Non-pigmented ciliary epithelial cell (primary cell): ENCODE measurements around the gene LTO1.

Experiments used
- DNase-seq: peaks from one replicate; pipeline ENCODE4 v3.0.0-alpha.2; 2010; ENCODE audit warnings: low read depth

Gene LTO1

DNA sequence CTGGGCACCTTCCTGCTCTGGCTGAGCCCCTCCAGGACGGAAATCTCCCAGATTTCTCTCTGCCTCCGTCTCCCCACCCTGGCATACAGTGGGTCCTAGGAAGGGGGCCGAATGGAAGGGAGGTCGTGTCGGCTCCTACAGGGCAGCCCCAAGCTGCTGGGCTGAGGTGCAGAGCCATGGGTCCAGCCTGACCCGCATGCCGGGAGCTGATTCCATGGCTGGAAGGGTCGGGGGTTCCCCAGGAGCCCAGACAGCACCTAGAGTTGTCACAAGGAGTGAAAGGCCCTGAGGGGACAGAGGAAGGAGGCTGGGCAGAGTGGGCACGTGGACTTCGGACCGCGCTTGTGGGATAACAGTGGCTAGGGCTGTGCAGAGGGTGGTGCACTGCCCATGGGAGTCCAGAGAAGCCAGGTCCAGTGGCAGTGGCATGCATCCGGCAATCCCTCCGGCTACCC, 17.7 kb downstream of the LTO1 start:
- no peak for DNase-seq

DNA sequence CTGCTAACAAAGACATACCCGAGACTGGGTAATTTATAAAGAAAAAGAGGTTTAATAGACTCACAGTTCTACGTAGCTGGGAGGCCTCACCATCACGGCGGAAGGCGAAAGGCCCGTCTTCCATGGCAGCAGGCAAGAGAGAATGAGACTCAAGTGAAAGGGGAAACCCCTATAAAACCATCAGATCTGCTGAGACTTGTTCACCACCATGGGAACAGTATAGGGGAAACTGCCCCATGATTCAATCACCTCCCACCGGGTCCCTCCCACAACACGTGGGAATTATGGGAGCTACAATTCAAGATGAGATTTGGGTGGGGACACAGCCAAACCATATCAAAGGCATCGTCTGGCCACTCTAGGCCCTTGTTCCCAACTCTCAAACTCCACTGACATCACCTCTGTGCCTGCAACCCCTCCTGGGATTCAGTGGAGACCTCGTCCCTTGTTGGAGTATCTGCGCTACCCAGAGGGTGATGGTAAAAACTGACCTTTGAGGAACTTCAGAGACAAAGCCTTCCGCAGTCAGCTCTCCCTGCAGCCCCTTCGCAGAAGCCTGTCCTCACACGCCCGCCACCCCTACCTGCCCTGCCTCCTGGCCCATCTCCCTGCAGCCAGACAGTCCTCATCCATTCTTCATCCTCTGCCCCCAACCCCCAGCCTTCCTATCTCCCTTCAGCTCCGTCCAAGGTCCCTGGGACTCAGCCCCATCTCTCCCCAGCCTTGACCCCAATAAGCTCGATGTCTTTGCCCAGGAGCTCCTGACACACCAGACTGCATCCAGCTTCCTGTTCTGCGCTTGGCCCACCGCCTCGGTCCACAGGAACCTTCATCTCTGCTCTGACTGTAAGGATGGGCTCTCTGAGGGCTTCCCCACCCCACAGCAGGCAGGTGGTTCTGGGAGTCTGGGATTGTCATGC, 18.4 kb downstream of the LTO1 start:
- no peak for DNase-seq

DNA sequence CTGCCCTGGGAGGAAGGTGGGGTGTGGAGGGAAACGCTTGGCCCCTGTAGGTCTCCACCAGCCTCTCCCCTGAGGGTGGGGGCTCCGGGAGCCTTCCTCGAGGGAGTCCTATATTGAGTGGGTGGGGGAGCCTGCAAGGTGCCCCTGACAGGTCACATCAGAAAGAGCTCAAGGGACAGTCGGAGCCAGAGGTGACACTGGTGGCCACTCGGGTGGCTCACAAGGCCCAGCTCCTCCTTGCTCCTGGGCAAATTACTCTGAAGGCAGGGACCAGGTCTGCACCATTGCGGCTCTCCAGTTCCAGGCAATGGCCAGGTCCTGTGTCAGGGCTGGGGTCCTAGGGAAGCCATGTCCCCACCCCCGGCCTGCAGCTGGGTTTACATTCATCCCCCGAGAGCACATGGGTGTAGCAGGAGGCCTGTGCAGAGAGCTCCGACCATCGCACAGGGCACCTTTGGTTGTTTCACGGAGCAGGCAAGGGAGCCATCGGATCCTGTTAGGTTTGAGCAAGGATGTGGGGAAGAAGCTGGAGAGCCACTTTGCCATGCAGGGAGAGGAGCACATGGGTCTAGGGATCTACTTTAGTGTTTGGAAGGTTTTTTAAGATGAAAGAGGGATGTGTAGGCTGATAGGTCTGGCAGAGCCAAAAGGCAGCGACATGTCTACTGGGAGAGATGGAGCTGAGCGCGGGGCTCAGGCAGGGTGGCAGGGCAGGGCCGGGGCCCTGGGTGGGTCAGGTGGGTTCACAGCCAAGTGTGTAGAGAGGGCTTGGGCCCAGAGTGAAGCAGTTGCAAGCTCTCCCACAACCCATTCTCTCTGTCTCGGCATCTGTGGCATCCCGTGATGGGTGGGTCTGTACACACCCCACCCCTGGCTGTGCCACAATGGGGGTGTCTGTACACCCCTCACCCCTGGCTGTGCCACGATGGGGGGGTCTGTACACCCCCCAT, 19.4 kb downstream of the LTO1 start:
- no peak for DNase-seq

DNA sequence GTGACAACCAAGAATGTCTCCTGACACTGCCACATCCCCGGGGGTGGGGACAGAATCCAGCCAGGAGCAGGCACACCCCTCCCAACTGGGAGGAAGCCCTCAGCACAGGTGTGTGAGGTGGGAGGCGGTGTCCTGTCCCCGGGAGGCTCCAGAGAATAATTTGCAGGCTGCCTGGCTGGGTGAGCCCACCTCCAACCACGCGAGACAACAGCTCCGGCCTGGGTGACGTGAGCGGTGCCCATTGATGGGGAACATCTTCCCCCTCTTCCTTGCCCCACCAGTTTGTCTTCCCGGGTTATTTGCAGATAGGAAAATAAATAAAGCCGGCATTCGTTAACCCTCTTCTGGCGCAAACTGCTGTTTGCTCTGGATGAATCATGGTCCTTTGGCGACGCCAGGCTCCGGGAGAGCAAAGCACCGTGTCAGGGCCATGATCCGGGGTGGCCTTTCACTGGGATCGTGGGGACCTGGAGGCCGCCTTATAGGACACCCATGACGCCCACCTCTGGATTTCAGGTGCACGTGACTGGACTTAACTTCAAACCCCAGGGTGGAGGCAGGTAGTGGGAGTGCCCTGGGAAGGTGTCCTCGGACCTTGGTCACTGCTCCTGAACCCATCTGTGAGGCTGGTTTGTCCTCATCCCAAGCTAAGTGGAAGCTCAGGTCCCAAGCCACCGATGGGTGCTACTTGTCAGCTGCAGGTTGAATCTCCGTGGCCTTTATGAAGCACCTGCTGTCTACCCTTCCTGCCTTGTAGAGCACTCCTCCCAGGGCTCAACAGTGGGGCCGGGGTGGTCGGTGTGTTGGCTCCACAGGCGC, 20.3 kb downstream of the LTO1 start:
- DNase-seq: no peak

DNA sequence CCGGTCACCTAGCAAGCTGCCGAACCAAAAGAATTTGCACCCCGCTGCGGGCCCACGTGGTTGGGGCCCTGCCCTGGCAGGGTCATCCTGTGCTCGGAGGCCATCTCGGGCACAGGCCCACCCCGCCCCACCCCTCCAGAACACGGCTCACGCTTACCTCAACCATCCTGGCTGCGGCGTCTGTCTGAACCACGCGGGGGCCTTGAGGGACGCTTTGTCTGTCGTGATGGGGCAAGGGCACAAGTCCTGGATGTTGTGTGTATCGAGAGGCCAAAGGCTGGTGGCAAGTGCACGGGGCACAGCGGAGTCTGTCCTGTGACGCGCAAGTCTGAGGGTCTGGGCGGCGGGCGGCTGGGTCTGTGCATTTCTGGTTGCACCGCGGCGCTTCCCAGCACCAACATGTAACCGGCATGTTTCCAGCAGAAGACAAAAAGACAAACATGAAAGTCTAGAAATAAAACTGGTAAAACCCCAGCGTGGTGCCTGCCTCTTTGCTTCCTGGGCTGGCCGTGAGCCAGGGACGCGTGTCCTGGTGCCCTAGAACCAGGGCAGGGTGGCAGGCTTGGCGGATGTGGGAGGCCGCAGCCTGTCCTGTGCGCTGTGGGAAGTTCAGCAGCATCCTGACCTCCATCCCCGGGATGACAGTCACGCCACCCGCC, 21.0 kb downstream of the LTO1 start:
- DNase-seq: no peak

DNA sequence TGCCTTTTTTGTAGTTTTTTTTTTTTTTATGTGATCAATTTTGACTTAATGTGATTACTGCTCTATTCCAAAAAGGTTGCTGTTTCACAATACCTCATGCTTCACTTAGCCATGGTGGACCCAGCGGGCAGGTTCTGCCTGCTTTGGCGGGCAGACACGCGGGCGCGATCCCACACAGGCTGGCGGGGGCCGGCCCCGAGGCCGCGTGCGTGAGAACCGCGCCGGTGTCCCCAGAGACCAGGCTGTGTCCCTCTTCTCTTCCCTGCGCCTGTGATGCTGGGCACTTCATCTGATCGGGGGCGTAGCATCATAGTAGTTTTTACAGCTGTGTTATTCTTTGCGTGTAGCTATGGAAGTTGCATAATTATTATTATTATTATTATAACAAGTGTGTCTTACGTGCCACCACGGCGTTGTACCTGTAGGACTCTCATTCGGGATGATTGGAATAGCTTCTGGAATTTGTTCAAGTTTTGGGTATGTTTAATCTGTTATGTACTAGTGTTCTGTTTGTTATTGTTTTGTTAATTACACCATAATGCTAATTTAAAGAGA, 21.7 kb downstream of the LTO1 start:
- no peak for DNase-seq

DNA sequence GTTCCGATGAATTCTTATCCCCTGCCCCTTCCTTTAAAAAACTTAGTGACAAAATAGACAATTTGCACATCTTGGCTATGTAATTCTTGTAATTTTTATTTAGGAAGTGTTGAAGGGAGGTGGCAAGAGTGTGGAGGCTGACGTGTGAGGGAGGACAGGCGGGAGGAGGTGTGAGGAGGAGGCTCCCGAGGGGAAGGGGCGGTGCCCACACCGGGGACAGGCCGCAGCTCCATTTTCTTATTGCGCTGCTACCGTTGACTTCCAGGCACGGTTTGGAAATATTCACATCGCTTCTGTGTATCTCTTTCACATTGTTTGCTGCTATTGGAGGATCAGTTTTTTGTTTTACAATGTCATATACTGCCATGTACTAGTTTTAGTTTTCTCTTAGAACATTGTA, 22.2 kb downstream of the LTO1 start:
- no peak for DNase-seq

DNA sequence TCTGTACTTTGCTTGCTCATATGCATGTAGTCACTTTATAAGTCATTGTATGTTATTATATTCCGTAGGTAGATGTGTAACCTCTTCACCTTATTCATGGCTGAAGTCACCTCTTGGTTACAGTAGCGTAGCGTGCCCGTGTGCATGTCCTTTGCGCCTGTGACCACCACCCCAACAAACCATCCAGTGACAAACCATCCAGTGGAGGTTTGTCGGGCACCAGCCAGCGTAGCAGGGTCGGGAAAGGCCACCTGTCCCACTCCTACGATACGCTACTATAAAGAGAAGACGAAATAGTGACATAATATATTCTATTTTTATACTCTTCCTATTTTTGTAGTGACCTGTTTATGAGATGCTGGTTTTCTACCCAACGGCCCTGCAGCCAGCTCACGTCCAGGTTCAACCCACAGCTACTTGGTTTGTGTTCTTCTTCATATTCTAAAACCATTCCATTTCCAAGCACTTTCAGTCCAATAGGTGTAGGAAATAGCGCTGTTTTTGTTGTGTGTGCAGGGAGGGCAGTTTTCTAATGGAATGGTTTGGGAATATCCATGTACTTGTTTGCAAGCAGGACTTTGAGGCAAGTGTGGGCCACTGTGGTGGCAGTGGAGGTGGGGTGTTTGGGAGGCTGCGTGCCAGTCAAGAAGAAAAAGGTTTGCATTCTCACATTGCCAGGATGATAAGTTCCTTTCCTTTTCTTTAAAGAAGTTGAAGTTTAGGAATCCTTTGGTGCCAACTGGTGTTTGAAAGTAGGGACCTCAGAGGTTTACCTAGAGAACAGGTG, 23.1 kb downstream of the LTO1 start:
- DNase-seq: no peak

DNA sequence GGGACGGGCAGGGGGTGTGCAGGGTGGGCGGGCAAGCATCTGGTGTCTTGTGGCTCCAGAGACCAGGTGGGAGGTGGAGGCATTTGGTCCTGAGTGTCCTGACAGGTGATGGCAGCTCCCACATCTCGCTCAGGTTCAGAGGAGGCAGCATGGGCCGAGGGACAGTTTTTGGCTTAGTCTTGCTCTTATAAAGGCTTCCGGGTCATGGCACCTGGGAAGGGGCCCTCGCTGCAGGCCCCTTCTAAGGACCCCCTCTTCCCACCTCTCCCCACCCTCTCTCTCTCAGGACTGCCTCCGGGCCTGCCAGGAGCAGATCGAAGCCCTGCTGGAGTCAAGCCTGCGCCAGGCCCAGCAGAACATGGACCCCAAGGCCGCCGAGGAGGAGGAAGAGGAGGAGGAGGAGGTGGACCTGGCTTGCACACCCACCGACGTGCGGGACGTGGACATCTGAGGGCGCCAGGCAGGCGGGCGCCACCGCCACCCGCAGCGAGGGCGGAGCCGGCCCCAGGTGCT, 24.3 kb downstream of the LTO1 start:
- no peak for DNase-seq

DNA sequence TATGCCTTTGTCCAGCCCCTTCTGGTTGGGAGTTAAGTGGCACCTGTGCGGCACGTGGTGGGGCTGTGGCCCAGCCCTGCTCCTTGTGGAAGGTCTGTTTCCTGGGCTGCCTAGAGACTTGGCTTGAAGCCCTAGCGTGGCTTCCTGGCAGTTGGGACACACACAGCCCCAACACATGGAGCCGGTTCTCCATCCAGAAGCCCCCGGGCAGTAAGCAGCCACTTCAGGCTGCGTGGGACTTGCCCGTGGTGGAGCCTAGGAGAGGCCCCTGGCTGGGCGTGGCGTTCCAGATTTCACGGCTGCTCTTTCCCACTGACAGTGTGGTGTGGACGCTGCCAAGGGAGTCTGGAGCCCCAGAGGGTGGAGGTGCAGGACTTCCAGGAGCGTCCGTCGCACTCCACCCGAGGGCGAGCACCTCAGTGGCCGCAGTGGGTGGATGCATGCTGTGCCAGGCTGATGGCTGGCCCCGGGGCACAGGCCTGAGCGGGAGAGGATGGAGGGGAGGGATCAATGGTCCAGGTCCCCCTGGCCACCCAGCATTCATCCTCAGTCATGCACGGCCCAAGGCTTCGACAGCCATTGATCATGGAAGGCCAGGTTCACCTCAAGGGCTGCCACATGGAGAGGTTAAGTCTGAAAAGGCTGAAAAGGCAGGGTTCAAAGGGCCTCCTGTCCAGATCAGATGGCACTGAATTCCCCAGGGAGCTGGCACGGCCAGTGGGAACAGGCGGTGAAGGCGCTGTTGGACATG, 24.9 kb downstream of the LTO1 start:
- no peak for DNase-seq

DNA sequence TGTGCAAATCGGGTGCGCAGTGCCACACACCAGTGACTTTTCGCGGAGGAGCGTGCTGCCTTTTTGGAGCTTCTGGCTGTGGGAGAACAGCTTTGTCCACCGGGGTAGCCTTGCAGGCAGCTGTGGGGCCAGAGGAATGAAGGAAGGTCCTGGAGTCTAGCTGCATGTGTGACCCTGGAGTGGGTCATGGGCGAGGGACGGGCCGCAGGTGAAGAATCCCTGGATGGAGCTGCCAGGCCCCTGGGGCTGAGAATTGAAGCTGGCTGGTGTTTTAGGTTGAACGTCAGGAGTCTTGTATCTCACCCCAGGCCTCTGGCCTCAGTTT, 25.6 kb downstream of the LTO1 start:
- no peak for DNase-seq

DNA sequence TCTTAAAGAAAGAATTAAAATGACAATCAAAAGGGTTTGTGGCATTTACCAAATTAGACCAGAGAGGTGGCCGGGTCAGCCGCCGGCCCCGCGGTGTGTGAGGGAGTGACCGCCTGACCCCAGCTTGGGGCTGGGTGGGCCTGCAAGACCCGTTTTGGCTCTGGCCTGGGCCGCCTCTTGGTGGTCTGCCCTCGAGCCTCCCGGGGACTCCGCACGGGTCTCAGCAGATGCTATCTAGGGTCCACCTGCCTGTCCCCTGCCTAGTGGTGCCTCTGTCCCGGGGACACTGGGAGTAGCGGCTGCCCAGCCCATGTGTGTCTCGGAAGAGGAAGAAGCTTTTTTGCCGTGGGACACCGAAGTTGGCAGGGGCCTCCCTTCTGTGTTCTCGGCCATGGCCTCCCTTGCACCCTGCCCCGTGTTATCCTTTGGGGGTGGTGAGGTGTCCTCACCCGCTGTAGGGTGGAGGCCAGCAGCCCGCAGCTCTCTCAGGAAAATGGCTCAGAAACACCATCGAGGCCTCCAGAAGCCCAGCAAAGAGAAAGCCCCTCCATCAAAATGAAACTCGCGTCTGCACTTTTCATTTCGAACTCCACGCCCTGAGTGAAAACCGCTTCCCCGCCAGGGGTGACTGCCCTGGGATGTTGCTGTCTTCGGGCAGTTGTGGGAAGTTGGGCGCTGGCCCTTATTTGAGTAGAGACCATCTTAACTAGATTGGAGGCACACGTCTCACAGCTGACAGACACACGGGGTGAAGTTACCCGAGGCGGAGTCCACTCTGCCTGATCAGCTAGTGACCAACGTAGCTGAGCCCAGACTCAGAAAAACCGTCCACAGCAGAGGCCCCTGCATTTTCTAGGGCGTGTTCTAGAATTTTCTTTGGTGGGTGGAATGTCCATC, 26.2 kb downstream of the LTO1 start:
- DNase-seq: no peak

DNA sequence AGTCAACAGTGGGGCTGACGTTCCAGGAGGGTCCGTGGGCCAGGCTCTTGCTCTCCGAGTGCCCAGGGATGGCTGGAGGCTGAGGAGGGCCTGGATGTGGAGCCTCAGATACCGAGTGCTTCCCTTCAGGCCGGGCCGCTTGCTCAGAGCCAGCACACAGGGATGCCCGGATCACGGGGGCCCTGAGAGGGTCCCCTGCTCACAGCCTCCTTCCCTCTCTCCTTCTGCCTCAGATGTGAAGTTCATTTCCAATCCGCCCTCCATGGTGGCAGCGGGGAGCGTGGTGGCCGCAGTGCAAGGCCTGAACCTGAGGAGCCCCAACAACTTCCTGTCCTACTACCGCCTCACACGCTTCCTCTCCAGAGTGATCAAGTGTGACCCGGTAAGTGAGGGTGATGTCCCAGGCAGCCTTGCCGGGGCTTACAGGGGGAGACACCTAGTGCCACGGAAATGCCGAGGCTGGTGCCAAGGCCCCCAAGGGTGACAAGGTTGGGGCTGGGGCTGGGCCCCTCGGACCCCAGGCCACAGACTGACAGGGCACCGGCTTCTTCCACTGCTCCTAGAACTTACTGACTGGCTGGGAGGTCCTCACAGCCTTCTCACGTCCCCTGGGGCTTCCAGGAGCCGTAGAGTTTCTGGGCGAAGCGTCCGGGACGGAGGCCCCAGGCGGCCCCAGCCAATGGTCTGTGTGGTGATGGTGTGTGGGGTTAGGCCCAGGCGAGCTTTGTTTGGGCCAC, 27.2 kb downstream of the LTO1 start:
- no peak for DNase-seq

DNA sequence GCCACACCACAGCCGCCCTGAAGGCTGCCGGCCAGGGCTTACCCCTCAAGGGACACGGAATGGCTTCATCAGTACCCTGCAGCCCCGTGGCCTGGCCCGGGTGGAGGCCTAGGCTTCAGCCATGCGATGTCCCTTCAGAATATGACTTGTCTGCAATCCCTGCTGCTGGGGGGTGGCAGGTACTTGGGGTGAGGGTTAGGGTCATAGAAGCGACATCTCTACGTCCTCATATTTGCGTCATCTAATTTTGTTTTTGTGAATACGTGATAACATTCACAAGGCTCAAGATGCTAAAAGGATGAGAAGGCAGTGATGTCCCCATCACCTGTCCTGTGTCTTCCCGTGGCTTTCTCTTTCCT, 27.8 kb downstream of the LTO1 start:
- no peak for DNase-seq

DNA sequence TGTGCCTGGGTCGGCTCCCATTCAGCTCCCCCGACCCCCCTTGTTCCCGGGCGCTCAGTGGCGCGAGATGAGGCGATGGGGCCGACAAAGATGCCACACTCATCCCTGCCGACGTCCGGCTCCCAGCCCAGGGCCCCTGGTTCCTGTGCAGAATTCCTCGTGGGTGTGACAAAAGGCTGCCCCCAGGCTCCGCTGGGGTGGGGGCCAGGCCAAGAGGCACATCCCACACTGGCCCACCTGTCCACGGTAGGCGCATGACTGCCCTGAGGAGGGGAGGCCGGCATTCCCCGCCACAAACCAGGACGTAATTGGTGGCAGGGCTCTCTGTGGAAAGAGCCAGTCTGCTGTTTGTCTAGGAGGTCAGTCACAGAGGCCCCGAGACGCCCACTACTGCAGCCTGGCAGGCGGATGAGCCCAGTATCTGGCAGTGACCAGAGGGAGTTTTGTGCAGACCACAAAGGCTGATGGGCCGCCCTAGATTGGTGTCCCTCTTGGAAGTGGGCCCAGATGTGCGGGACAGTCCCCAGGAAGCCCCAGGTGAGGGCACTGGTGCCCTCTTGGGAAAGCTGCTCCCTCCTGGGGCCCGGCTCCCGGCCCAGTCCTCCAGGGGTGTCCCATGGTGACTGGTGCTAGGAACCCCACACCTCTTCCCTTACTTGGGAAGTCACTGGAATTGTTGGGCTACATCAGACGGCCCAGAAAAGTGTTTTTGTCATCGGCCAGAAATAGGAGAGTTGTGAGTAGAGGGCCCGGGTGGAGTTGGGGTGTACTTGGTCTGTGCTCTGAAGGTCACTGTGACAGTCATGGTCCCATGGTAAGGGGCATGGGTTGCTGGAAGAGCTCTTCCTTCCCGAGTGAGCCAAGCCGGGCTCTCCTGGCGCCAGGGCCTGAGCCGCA, 28.4 kb downstream of the LTO1 start:
- DNase-seq: no peak

DNA sequence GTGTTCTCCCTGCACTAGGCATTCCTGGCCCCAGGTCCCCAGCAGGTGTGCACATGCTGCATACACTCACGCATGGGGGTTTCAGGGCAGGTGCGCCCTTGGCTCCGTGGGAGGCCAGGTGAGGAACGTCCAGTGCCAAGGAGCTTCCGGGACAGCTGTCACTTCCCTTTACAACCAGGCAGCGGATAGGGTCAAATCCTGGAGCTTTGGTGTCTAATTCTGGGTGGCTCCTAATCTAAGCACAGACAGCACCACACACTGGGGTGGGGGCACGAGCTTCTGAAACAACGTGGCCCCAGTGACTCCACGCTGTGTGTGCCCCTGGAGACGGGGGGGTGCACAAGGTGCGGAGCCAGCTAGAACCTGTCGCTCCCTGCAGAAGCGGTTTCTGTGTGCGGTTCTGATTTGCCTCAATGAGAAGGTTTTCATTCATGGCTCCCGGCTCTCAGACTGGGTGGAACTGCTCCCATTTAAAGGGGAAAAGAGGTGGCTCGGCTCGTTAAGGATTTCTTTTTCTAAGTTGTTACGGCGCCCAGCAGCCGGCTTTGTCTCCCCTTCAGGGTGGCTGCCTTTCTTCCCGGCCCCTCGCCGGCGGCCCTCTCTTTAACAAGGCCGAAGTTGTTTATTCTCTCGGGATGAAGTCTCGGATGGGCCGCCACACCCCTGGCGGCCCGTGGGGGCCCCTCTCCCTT, 29.2 kb downstream of the LTO1 start:
- no peak for DNase-seq
